Bronchial smooth muscle cell (primary cell): ENCODE measurements around the gene POLR1C. TPM values are rescaled to one million over a fixed set of nuclear protein-coding genes. Genes with fewer than 3 reads are reported as not detected.

ENCODE experiments used
- total RNA-seq: library from RNA; depleted of rRNA; stranded (reverse); fragments of >200 nt; gene quantifications from 2 replicates; pipeline ENCODE4 v1.2.1, GENCODE V29; 2014

POLR1C gene
- total RNA-seq, result 21.0 and 22.8 TPM in 2 replicates

GRCh38 chr6:43516697-43517504 is at the start of gene POLR1C, which contains the start of gene YIPF3:
Gene POLR1C (plus strand): TSS chr6:43517089. CDS start chr6:43517110, 21 bp downstream.
Gene YIPF3 (minus strand): TSS chr6:43516926. CDS start chr6:43516807, 119 bp downstream.

GRCh38 chr6:43477235-43478007 is 39.5 kb upstream of the POLR1C start, which contains the start of gene TJAP1:
Gene TJAP1 (plus strand): TSS chr6:43477570. CDS start chr6:43499002, 21,432 bp downstream.

GRCh38 chr6:43509984-43510826 is 6.7 kb upstream of the POLR1C start, which contains the start of gene LRRC73:
Gene LRRC73 (minus strand): TSS chr6:43510346. CDS start chr6:43509785, 561 bp downstream.

Other genes with a start within 250 kb of the POLR1C start
- gene SLC22A7, start 218.8 kb upstream of the POLR1C start, total RNA-seq, result not detected in 2 replicates
- gene CRIP3, start 208.3 kb upstream of the POLR1C start, total RNA-seq, result 0.77 TPM in 1 of 2 replicates, not detected in the other
- gene ZNF318, start 147.4 kb upstream of the POLR1C start, total RNA-seq, result 3.9 and 4.1 TPM in 2 replicates
- gene ABCC10, start 89.5 kb upstream of the POLR1C start, total RNA-seq, result 15.6 and 16.7 TPM in 2 replicates
- 0.26 and 0.63 TPM in 2 replicates for gene DLK2, start 61.5 kb upstream of the POLR1C start, total RNA-seq
- gene TJAP1, start 39.5 kb upstream of the POLR1C start, total RNA-seq, result 8.0 TPM in 2 replicates
- gene LRRC73, start 6.7 kb upstream of the POLR1C start, total RNA-seq, result 0.47 and 0.60 TPM in 2 replicates
- gene YIPF3, start 163 bp upstream of the POLR1C start, total RNA-seq, result 137 and 172 TPM in 2 replicates
- gene XPO5, start 58.9 kb downstream of the POLR1C start, total RNA-seq, result 11.3 and 13.6 TPM in 2 replicates
- 19.1 and 23.3 TPM in 2 replicates for gene POLH, start 59.1 kb downstream of the POLR1C start, total RNA-seq
- gene GTPBP2, start 112.2 kb downstream of the POLR1C start, total RNA-seq, result 38.6 and 55.8 TPM in 2 replicates
- gene MAD2L1BP, start 118.8 kb downstream of the POLR1C start, total RNA-seq, result 15.6 and 19.7 TPM in 2 replicates
- 0.95 and 1.7 TPM in 2 replicates for gene RSPH9, start 127.9 kb downstream of the POLR1C start, total RNA-seq
- 36.1 and 37.5 TPM in 2 replicates for gene MRPS18A, start 170.7 kb downstream of the POLR1C start, total RNA-seq